Pons (tissue), 1 donor: ENCODE results near the gene NOC3L.
"Not testable (repeated sequence)": the region's sequence is repeated elsewhere in the genome, so short reads cannot be mapped to it uniquely, and the experiment has no call there.

Source experiments
- DNase-seq: peaks from one replicate; pipeline ENCODE4 v3.0.0-alpha.2; 2016; ENCODE audit warnings: low spot score

Gene NOC3L

GRCh38 chr10:94363251-94363565, 469 bp upstream of the NOC3L start:
- no peak for DNase-seq

- no peak for DNase-seq
Observed at GRCh38 chr10:94361171-94361794, 1.5 kb downstream of the NOC3L start.

- no peak for DNase-seq
Observed at GRCh38 chr10:94358480-94358879, 4.3 kb downstream of the NOC3L start.

GRCh38 chr10:94357193-94357592, 5.5 kb downstream of the NOC3L start:
- DNase-seq, result no peak

GRCh38 chr10:94355841-94356240, 6.9 kb downstream of the NOC3L start:
- DNase-seq, result no peak

GRCh38 chr10:94353336-94353735, 9.4 kb downstream of the NOC3L start:
- no peak for DNase-seq

GRCh38 chr10:94351089-94351488, 11.7 kb downstream of the NOC3L start:
- no peak for DNase-seq

GRCh38 chr10:94350500-94350899, 12.2 kb downstream of the NOC3L start:
- not testable (repeated sequence) for DNase-seq

- DNase-seq, result no peak
Observed at GRCh38 chr10:94349327-94349726, 13.4 kb downstream of the NOC3L start.

GRCh38 chr10:94344522-94345122, 18.1 kb downstream of the NOC3L start:
- DNase-seq, result no peak

GRCh38 chr10:94343151-94343550, 19.6 kb downstream of the NOC3L start:
- DNase-seq, result no peak

- no peak for DNase-seq
Observed at GRCh38 chr10:94334857-94335256, 27.9 kb downstream of the NOC3L start.

GRCh38 chr10:94333051-94333450, 29.7 kb downstream of the NOC3L start:
- DNase-seq, result no peak

GRCh38 chr10:94328613-94329012, 34.1 kb downstream of the NOC3L start:
- DNase-seq, result no peak

- DNase-seq, result no peak
Observed at GRCh38 chr10:94327649-94328048, 35.1 kb downstream of the NOC3L start.

- no peak for DNase-seq
Observed at GRCh38 chr10:94324609-94325233, 38.0 kb downstream of the NOC3L start.

- peak; percentile 71 for DNase-seq
Observed at GRCh38 chr10:94320285-94320914, 42.3 kb downstream of the NOC3L start.

GRCh38 chr10:94316560-94316959, 46.2 kb downstream of the NOC3L start:
- DNase-seq, result no peak

- no peak for DNase-seq
Observed at GRCh38 chr10:94315975-94316464, 46.7 kb downstream of the NOC3L start.

- DNase-seq, result no peak
Observed at GRCh38 chr10:94315024-94315451, 47.7 kb downstream of the NOC3L start.

- no peak for DNase-seq
Observed at GRCh38 chr10:94310369-94310768, 52.4 kb downstream of the NOC3L start.

GRCh38 chr10:94308866-94309265, 53.9 kb downstream of the NOC3L start:
- no peak for DNase-seq

GRCh38 chr10:94307046-94307615, 55.6 kb downstream of the NOC3L start:
- DNase-seq, result no peak
